ENCODE measurements around the gene TRIM24.

TRIM24 gene

DNA sequence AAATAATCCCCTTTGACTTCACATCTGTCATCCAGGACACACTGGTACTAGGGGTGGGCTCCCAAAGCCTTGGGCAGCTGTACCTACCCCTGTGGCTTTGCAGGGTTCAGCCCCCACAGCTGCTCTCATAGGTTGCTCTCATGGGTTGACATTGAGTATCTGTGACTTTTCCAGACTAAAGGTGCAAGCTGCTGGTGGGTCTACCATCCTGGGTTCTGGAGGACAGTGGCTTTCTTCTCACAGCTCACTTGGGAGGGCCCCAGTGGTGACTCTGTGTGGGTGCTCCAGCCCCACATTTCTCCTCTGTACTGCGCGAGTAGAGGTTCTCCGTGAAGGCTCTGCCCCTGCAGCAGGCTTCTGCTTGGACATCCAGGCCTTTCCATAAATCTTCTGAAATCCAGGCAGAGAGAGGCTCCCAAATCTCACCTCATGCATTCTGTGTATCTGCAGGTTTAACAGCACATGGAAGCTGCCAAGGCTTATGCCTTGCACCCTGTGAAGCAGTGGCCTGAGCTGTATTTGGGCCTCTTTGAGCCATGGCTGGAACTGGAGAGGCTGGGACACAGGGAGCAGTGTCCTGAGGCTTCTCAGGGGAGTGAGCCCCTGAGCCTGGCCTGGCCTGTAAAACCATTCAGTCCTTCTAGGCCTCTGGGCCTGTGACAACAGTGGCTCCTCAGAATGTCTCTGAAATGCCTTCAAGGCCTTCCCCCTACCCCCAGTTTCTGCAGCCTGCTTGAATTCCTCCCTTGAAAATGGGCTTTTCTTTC, 52.2 kb downstream of the TRIM24 start:
- DNase-seq (ENCODE audit: low read depth), result no peak
- TF ChIP-seq, protein P1, sequence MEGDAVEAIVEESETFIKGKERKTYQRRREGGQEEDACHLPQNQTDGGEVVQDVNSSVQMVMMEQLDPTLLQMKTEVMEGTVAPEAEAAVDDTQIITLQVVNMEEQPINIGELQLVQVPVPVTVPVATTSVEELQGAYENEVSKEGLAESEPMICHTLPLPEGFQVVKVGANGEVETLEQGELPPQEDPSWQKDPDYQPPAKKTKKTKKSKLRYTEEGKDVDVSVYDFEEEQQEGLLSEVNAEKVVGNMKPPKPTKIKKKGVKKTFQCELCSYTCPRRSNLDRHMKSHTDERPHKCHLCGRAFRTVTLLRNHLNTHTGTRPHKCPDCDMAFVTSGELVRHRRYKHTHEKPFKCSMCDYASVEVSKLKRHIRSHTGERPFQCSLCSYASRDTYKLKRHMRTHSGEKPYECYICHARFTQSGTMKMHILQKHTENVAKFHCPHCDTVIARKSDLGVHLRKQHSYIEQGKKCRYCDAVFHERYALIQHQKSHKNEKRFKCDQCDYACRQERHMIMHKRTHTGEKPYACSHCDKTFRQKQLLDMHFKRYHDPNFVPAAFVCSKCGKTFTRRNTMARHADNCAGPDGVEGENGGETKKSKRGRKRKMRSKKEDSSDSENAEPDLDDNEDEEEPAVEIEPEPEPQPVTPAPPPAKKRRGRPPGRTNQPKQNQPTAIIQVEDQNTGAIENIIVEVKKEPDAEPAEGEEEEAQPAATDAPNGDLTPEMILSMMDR (IDR thresholded peaks at IDR 0.05; ENCODE audit: low read depth, low read length), result no peak
- no peak for TF ChIP-seq POLR2A (IDR thresholded peaks at IDR 0.05; ENCODE audit: extremely low read depth, insufficient read length)
- no peak for TF ChIP-seq MYC (IDR thresholded peaks at IDR 0.05; ENCODE audit: low read depth, low read length)
- TF ChIP-seq, protein P2, sequence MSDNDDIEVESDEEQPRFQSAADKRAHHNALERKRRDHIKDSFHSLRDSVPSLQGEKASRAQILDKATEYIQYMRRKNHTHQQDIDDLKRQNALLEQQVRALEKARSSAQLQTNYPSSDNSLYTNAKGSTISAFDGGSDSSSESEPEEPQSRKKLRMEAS (IDR thresholded peaks at IDR 0.05; ENCODE audit: low read depth, low read length), result no peak
- H3K4me3 ChIP-seq (ENCODE audit: low read depth, low read length), result no peak overlapping the region

DNA sequence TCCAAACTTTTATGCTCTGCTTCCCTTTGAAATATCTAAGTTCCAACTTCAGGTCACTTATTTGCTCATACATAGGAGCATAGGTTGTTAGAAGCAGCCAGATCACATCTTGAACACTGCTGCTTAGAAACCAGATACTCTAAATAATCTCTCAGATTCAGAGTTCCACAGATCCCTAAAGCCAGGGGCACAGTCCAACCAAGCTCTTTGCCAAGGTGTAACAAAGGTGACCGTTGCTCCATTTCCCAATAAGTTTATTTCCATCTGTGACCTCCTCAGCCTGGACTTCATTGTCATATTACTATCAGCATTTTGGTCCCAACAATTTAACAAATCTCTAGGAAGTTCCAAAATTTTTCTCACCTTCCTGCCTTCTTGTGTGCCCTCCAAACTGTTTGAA, 52.8 kb downstream of the TRIM24 start:
- TF ChIP-seq, protein P1 (IDR thresholded peaks at IDR 0.05; ENCODE audit: low read depth, low read length), result no peak
- no peak for TF ChIP-seq MYC (IDR thresholded peaks at IDR 0.05; ENCODE audit: low read depth, low read length)
- TF ChIP-seq, protein P2 (IDR thresholded peaks at IDR 0.05; ENCODE audit: low read depth, low read length), result no peak
- TF ChIP-seq POLR2A (IDR thresholded peaks at IDR 0.05; ENCODE audit: extremely low read depth, insufficient read length), result no peak
- H3K4me3 ChIP-seq (ENCODE audit: low read depth, low read length), result no peak overlapping the region
- no peak for DNase-seq (ENCODE audit: low read depth)

DNA sequence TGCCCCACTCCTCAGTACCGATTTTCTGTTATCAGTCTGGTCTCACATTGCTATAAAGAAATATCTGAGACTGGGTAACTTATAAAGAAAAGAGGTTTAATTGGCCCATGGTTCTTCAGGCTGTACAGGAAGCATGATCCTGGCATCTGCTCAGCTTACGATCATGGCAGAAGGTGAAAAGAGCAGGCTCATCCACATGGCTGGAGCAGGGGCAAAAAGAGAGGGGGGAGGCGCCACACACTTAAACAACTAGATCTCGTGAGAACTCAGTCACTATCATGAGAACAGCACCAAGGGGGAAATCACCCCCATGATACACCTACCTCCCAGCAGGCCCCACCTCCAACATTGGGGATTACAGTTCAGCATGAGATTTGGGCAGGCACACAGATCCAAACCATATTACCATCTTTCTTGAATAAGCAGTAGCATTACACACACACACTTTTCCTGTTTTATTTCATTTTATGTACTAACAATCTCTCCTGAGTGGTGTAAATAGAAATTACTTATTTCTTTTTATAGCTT, 53.3 kb downstream of the TRIM24 start:
- no peak for DNase-seq (ENCODE audit: low read depth)
- no peak overlapping the region for H3K4me3 ChIP-seq (ENCODE audit: low read depth, low read length)
- TF ChIP-seq, protein P2 (IDR thresholded peaks at IDR 0.05; ENCODE audit: low read depth, low read length), result no peak
- TF ChIP-seq MYC (IDR thresholded peaks at IDR 0.05; ENCODE audit: low read depth, low read length) (no peak), POLR2A (IDR thresholded peaks at IDR 0.05; ENCODE audit: extremely low read depth, insufficient read length) (no peak)
- TF ChIP-seq, protein P1 (IDR thresholded peaks at IDR 0.05; ENCODE audit: low read depth, low read length), result no peak

DNA sequence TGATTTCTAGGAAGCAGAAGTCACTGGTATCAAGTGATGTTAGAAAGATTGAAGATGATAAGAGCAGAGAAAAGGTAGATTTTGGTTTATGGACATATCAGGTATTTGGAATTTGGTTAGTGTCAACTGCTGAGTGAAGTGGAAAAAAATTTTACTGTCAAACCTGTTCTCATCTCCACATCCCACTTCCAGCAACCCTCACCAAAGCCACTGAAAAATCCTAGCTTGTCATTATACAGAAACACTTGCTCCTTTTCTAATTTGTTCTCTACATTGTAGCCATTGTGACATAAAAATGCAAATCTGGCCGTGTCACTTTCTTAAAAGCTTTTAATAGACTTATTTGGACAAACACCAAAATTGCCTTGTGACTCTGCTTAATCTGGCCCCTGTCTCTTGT, 54.0 kb downstream of the TRIM24 start:
- DNase-seq (ENCODE audit: low read depth), result no peak
- H3K4me3 ChIP-seq (ENCODE audit: low read depth, low read length), result no peak overlapping the region
- TF ChIP-seq, protein P2 (IDR thresholded peaks at IDR 0.05; ENCODE audit: low read depth, low read length), result no peak
- TF ChIP-seq, protein P1 (IDR thresholded peaks at IDR 0.05; ENCODE audit: low read depth, low read length), result no peak
- TF ChIP-seq MYC (IDR thresholded peaks at IDR 0.05; ENCODE audit: low read depth, low read length) (no peak), POLR2A (IDR thresholded peaks at IDR 0.05; ENCODE audit: extremely low read depth, insufficient read length) (no peak)

DNA sequence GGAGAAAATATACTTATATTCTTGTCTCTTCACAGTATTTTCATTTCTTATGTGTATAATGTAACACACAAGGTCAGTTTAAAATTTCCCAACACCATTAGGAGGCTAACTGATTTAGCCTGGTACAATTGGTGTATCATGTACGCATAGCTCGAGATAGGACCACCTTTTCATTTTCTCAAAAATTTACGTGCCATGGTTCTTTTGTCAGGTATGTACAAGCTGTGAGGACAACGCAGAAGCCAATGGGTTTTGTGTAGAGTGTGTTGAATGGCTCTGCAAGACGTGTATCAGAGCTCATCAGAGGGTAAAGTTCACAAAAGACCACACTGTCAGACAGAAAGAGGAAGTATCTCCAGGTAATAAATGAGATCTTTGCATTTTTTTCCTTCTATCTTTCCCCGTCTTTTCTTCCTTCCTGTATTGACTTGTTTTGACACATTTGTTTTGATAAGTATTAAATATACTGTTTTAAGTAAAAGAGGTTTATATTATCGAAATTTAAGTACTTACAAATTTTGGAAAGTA, 55.0 kb downstream of the TRIM24 start:
- DNase-seq (ENCODE audit: low read depth), result peak; percentile 71
- no peak overlapping the region for H3K4me3 ChIP-seq (ENCODE audit: low read depth, low read length)
- TF ChIP-seq MYC (IDR thresholded peaks at IDR 0.05; ENCODE audit: low read depth, low read length) (no peak), POLR2A (IDR thresholded peaks at IDR 0.05; ENCODE audit: extremely low read depth, insufficient read length) (no peak)
- TF ChIP-seq, protein P1 (IDR thresholded peaks at IDR 0.05; ENCODE audit: low read depth, low read length), result no peak
- TF ChIP-seq, protein P2 (IDR thresholded peaks at IDR 0.05; ENCODE audit: low read depth, low read length), result no peak
